ENCODE data around the gene NMNAT3. TPM values are rescaled to one million over a fixed set of nuclear protein-coding genes. Genes with fewer than 3 reads are reported as not detected.

Gene NMNAT3
- total RNA-seq (2022; extraction: Qiagen RNA extraction; ENCODE audit: low read depth) = 1.0 to 2.1 TPM (median 1.7 TPM) in 5 replicates

GRCh38 chr3:139677388-139678155, at the start of gene NMNAT3:
TSS of gene NMNAT3 (minus strand) at chr3:139677972. CDS start at chr3:139627724, 50,248 bp downstream.

Other genes with a start within 250 kb of the NMNAT3 start
- not detected in 5 replicates for gene RBP2, start 201.5 kb downstream of the NMNAT3 start, total RNA-seq (2022; extraction: Qiagen RNA extraction; ENCODE audit: low read depth)
- gene RBP1, start 138.2 kb downstream of the NMNAT3 start, total RNA-seq (2022; extraction: Qiagen RNA extraction; ENCODE audit: low read depth) = 3.6 to 8.6 TPM (median 4.0 TPM) in 5 replicates